ENCODE results near the gene SDC1. TPM values are rescaled to one million over a fixed set of nuclear protein-coding genes. Genes with fewer than 3 reads are reported as not detected.

Gene SDC1
- total RNA-seq, 1 donor from 2014 or later: 3.6 TPM

- TF ChIP-seq CTCF (IDR thresholded peaks at IDR 0.05; ENCODE audit: unreplicated experiment): no peak
- no peaks in the 10 kb centered on the region for H3K36me3 Mint-ChIP-seq (ENCODE audit: low read depth, unreplicated experiment)
- no peak for DNase-seq (ENCODE audit: low spot score)
- H3K9me3 Mint-ChIP-seq (ENCODE audit: unreplicated experiment): no peaks in the 10 kb centered on the region
- no peak overlapping the region for H3K27ac Mint-ChIP-seq (ENCODE audit: unreplicated experiment)
- H3K4me1 Mint-ChIP-seq (ENCODE audit: unreplicated experiment): no peaks in the 10 kb centered on the region
- H3K27me3 Mint-ChIP-seq (ENCODE audit: unreplicated experiment): peaks cover 4% of the 10 kb centered on the region
- no peak overlapping the region for H3K4me3 Mint-ChIP-seq (ENCODE audit: unreplicated experiment)
Measured at GRCh38 chr2:20179466-20179754, 45.5 kb downstream of the SDC1 start.

- TF ChIP-seq CTCF (IDR thresholded peaks at IDR 0.05; ENCODE audit: unreplicated experiment): no peak
- no peaks in the 10 kb centered on the region for H3K36me3 Mint-ChIP-seq (ENCODE audit: low read depth, unreplicated experiment)
- no peak for DNase-seq (ENCODE audit: low spot score)
- no peak overlapping the region for H3K27ac Mint-ChIP-seq (ENCODE audit: unreplicated experiment)
- H3K27me3 Mint-ChIP-seq (ENCODE audit: unreplicated experiment): peaks cover 4% of the 10 kb centered on the region
- no peaks in the 10 kb centered on the region for H3K9me3 Mint-ChIP-seq (ENCODE audit: unreplicated experiment)
- H3K4me1 Mint-ChIP-seq (ENCODE audit: unreplicated experiment): no peaks in the 10 kb centered on the region
- no peak overlapping the region for H3K4me3 Mint-ChIP-seq (ENCODE audit: unreplicated experiment)
Measured at GRCh38 chr2:20178666-20179465, 46.1 kb downstream of the SDC1 start.

- no peak for DNase-seq (ENCODE audit: low spot score)
- TF ChIP-seq CTCF (IDR thresholded peaks at IDR 0.05; ENCODE audit: unreplicated experiment): no peak
- Mint-ChIP-seq H3K4me1 (ENCODE audit: unreplicated experiment) (no peaks in the 10 kb centered on the region), H3K4me3 (ENCODE audit: unreplicated experiment) (no peak overlapping the region), H3K9me3 (ENCODE audit: unreplicated experiment) (no peaks in the 10 kb centered on the region), H3K36me3 (ENCODE audit: low read depth, unreplicated experiment) (no peaks in the 10 kb centered on the region), H3K27me3 (ENCODE audit: unreplicated experiment) (peaks cover 4% of the 10 kb centered on the region), H3K27ac (ENCODE audit: unreplicated experiment) (no peak overlapping the region)
Measured at GRCh38 chr2:20178249-20178607, 46.7 kb downstream of the SDC1 start.

- Mint-ChIP-seq H3K9me3 (ENCODE audit: unreplicated experiment) (no peaks in the 10 kb centered on the region), H3K36me3 (ENCODE audit: low read depth, unreplicated experiment) (no peaks in the 10 kb centered on the region), H3K27me3 (ENCODE audit: unreplicated experiment) (peaks cover 4% of the 10 kb centered on the region), H3K4me1 (ENCODE audit: unreplicated experiment) (no peaks in the 10 kb centered on the region), H3K27ac (ENCODE audit: unreplicated experiment) (no peak overlapping the region), H3K4me3 (ENCODE audit: unreplicated experiment) (no peak overlapping the region)
- DNase-seq (ENCODE audit: low spot score): no peak
- no peak for TF ChIP-seq CTCF (IDR thresholded peaks at IDR 0.05; ENCODE audit: unreplicated experiment)
Measured at GRCh38 chr2:20177556-20178248, 47.2 kb downstream of the SDC1 start.

- no peak for DNase-seq (ENCODE audit: low spot score)
- Mint-ChIP-seq H3K4me3 (ENCODE audit: unreplicated experiment) (no peak overlapping the region), H3K27me3 (ENCODE audit: unreplicated experiment) (peaks cover 4% of the 10 kb centered on the region), H3K27ac (ENCODE audit: unreplicated experiment) (no peak overlapping the region), H3K9me3 (ENCODE audit: unreplicated experiment) (no peaks in the 10 kb centered on the region), H3K36me3 (ENCODE audit: low read depth, unreplicated experiment) (no peaks in the 10 kb centered on the region), H3K4me1 (ENCODE audit: unreplicated experiment) (no peaks in the 10 kb centered on the region)
- no peak for TF ChIP-seq CTCF (IDR thresholded peaks at IDR 0.05; ENCODE audit: unreplicated experiment)
Measured at GRCh38 chr2:20176760-20177159, 48.2 kb downstream of the SDC1 start.

Measured in endothelial cell (in vitro differentiated cells).